Stimulated activated memory B cell treated with anti-CD40 and anti-IgM and Interleukin-4, amounts not matched to agents 10 μg/mL and 1 μg/mL and 100 μg/mL, for 72 hours (primary cell): Measurements from ENCODE around the gene PTH2R.

Experiments
- ATAC-seq: fragments of 150-1000 bp; cut with Tn5 transposase; 2 replicates; pipeline ENCODE4 v1.10.0; 2021
- H3K27ac Mint-ChIP-seq: one replicate; pipeline ENCODE4 v1.8.0; 2022; ENCODE audit warnings: mild to moderate bottlenecking, mixed read lengths
- H3K27me3 Mint-ChIP-seq: one replicate; pipeline ENCODE4 v1.8.0; 2022; ENCODE audit warnings: mixed read lengths
- H3K36me3 Mint-ChIP-seq: one replicate; pipeline ENCODE4 v1.8.0; 2022; ENCODE audit warnings: mixed read lengths
- H3K4me1 Mint-ChIP-seq: one replicate; pipeline ENCODE4 v1.8.0; 2022; ENCODE audit warnings: mixed read lengths
- H3K4me3 Mint-ChIP-seq: one replicate; pipeline ENCODE4 v1.8.0; 2022; ENCODE audit warnings: mild to moderate bottlenecking, moderate library complexity, mixed read lengths
- H3K9me3 Mint-ChIP-seq: one replicate; pipeline ENCODE4 v1.8.0; 2022; ENCODE audit warnings: mixed read lengths

Gene PTH2R

GRCh38 chr2:208406474-208407451 lies at the start of gene PTH2R:
Gene PTH2R (plus strand): TSS chr2:208406792. CDS start chr2:208407044, 252 bp downstream.
- peaks cover 93% of the 10 kb centered on the region for H3K27me3 Mint-ChIP-seq
- peak within 1 kb of the TSS; percentile 54 for H3K4me3 Mint-ChIP-seq
- no peak for ATAC-seq
- no peaks in the 10 kb centered on the region for H3K36me3 Mint-ChIP-seq
- peaks cover 16% of the 10 kb centered on the region for H3K4me1 Mint-ChIP-seq
- no peaks in the 10 kb centered on the region for H3K9me3 Mint-ChIP-seq
- H3K27ac Mint-ChIP-seq, result no peak within 1 kb of the TSS

GRCh38 chr2:208356846-208357574 lies 49.6 kb upstream of the PTH2R start:
- no peaks in the 10 kb centered on the region for H3K27me3 Mint-ChIP-seq
- H3K9me3 Mint-ChIP-seq, result no peaks in the 10 kb centered on the region
- no peaks in the 10 kb centered on the region for H3K4me1 Mint-ChIP-seq
- H3K4me3 Mint-ChIP-seq, result no peak overlapping the region
- H3K36me3 Mint-ChIP-seq, result peaks cover 43% of the 10 kb centered on the region
- peak overlapping the region; percentile 22 for H3K27ac Mint-ChIP-seq
- no peak for ATAC-seq

- Mint-ChIP-seq H3K9me3 (no peaks in the 10 kb centered on the region), H3K27me3 (no peaks in the 10 kb centered on the region), H3K4me1 (peaks cover 7% of the 10 kb centered on the region), H3K27ac (peak overlapping the region; percentile 64), H3K36me3 (peaks cover 32% of the 10 kb centered on the region), H3K4me3 (peak overlapping the region; percentile 71)
- no peak for ATAC-seq
Measured at GRCh38 chr2:208358758-208359631, 47.6 kb upstream of the PTH2R start.

GRCh38 chr2:208359632-208359986 lies 47.0 kb upstream of the PTH2R start:
- Mint-ChIP-seq H3K9me3 (no peaks in the 10 kb centered on the region), H3K4me3 (peak overlapping the region; percentile 71), H3K27ac (peak overlapping the region; percentile 64), H3K27me3 (no peaks in the 10 kb centered on the region), H3K4me1 (peaks cover 7% of the 10 kb centered on the region), H3K36me3 (peaks cover 28% of the 10 kb centered on the region)
- ATAC-seq, result no peak

GRCh38 chr2:208360259-208361076 lies 46.1 kb upstream of the PTH2R start:
- H3K36me3 Mint-ChIP-seq, result peaks cover 28% of the 10 kb centered on the region
- ATAC-seq, result peak; percentile 36
- H3K27ac Mint-ChIP-seq, result no peak overlapping the region

GRCh38 chr2:208361077-208361441 lies 45.5 kb upstream of the PTH2R start:
- no peak overlapping the region for H3K4me3 Mint-ChIP-seq
- no peak overlapping the region for H3K27ac Mint-ChIP-seq
- no peaks in the 10 kb centered on the region for H3K27me3 Mint-ChIP-seq
- peaks cover 27% of the 10 kb centered on the region for H3K36me3 Mint-ChIP-seq
- peaks cover 5% of the 10 kb centered on the region for H3K9me3 Mint-ChIP-seq
- peaks cover 10% of the 10 kb centered on the region for H3K4me1 Mint-ChIP-seq
- no peak for ATAC-seq

More at GRCh38 chr2:208360259-208361076, 46.1 kb upstream of the PTH2R start:
- H3K9me3 Mint-ChIP-seq, result peaks cover 5% of the 10 kb centered on the region
- H3K4me1 Mint-ChIP-seq, result peaks cover 7% of the 10 kb centered on the region
- H3K27me3 Mint-ChIP-seq, result no peaks in the 10 kb centered on the region
- H3K4me3 Mint-ChIP-seq, result no peak overlapping the region

- H3K4me1 Mint-ChIP-seq, result peaks cover 20% of the 10 kb centered on the region
- H3K27me3 Mint-ChIP-seq, result no peaks in the 10 kb centered on the region
- no peak overlapping the region for H3K27ac Mint-ChIP-seq
- peaks cover 5% of the 10 kb centered on the region for H3K9me3 Mint-ChIP-seq
- no peak for ATAC-seq
- H3K4me3 Mint-ChIP-seq, result no peak overlapping the region
- H3K36me3 Mint-ChIP-seq, result peaks cover 26% of the 10 kb centered on the region
Measured at GRCh38 chr2:208363485-208363884, 43.1 kb upstream of the PTH2R start.

- H3K36me3 Mint-ChIP-seq, result peaks cover 10% of the 10 kb centered on the region
- peak; percentile 85 for ATAC-seq
- H3K27ac Mint-ChIP-seq, result peak overlapping the region; percentile 70
- H3K27me3 Mint-ChIP-seq, result no peaks in the 10 kb centered on the region
- H3K4me3 Mint-ChIP-seq, result peak overlapping the region; percentile 12
- H3K9me3 Mint-ChIP-seq, result peaks cover 5% of the 10 kb centered on the region
- peaks cover 20% of the 10 kb centered on the region for H3K4me1 Mint-ChIP-seq
Measured at GRCh38 chr2:208366215-208367127, 40.1 kb upstream of the PTH2R start.

GRCh38 chr2:208369091-208369490 lies 37.5 kb upstream of the PTH2R start:
- Mint-ChIP-seq H3K9me3 (peaks cover 5% of the 10 kb centered on the region), H3K36me3 (peaks cover 8% of the 10 kb centered on the region), H3K4me1 (peaks cover 13% of the 10 kb centered on the region), H3K27me3 (no peaks in the 10 kb centered on the region), H3K4me3 (no peak overlapping the region), H3K27ac (no peak overlapping the region)
- ATAC-seq, result no peak

- no peaks in the 10 kb centered on the region for H3K9me3 Mint-ChIP-seq
- H3K27ac Mint-ChIP-seq, result no peak overlapping the region
- no peak overlapping the region for H3K4me3 Mint-ChIP-seq
- H3K4me1 Mint-ChIP-seq, result peaks cover 11% of the 10 kb centered on the region
- H3K36me3 Mint-ChIP-seq, result no peaks in the 10 kb centered on the region
- no peaks in the 10 kb centered on the region for H3K27me3 Mint-ChIP-seq
- ATAC-seq, result no peak
Measured at GRCh38 chr2:208370881-208371633, 35.5 kb upstream of the PTH2R start.

GRCh38 chr2:208371634-208371935 lies 35.0 kb upstream of the PTH2R start:
- Mint-ChIP-seq H3K36me3 (no peaks in the 10 kb centered on the region), H3K27ac (no peak overlapping the region), H3K9me3 (no peaks in the 10 kb centered on the region), H3K4me3 (no peak overlapping the region), H3K4me1 (peaks cover 5% of the 10 kb centered on the region), H3K27me3 (no peaks in the 10 kb centered on the region)
- ATAC-seq, result no peak

GRCh38 chr2:208373460-208374089 lies 33.0 kb upstream of the PTH2R start:
- H3K27ac Mint-ChIP-seq, result no peak overlapping the region
- H3K9me3 Mint-ChIP-seq, result no peaks in the 10 kb centered on the region
- ATAC-seq, result no peak
- no peaks in the 10 kb centered on the region for H3K36me3 Mint-ChIP-seq
- H3K4me1 Mint-ChIP-seq, result no peaks in the 10 kb centered on the region
- no peaks in the 10 kb centered on the region for H3K27me3 Mint-ChIP-seq
- no peak overlapping the region for H3K4me3 Mint-ChIP-seq
